C4-2B (cell line): Measurements from ENCODE around the gene SLC37A2.
"Not testable (repeated sequence)": the region's sequence is repeated elsewhere in the genome, so short reads cannot be mapped to it uniquely, and the experiment has no call there.

ENCODE experiments used
- H3K27ac ChIP-seq: fragments of 450-650 bp; 2 replicates; pipeline ENCODE4 v1.5.1; 2017
- ZFX ChIP-seq: fragments of 450-650 bp; IDR thresholded peaks from 2 replicates; pipeline ENCODE4 v1.6.1; 2017
- TF ChIP-seq, protein P1 (sequence below): fragments of 450-650 bp; conservative IDR thresholded peaks from 2 replicates; pipeline ENCODE4 v1.5.1; 2017; ENCODE audit warnings: mild to moderate bottlenecking

Gene SLC37A2

DNA sequence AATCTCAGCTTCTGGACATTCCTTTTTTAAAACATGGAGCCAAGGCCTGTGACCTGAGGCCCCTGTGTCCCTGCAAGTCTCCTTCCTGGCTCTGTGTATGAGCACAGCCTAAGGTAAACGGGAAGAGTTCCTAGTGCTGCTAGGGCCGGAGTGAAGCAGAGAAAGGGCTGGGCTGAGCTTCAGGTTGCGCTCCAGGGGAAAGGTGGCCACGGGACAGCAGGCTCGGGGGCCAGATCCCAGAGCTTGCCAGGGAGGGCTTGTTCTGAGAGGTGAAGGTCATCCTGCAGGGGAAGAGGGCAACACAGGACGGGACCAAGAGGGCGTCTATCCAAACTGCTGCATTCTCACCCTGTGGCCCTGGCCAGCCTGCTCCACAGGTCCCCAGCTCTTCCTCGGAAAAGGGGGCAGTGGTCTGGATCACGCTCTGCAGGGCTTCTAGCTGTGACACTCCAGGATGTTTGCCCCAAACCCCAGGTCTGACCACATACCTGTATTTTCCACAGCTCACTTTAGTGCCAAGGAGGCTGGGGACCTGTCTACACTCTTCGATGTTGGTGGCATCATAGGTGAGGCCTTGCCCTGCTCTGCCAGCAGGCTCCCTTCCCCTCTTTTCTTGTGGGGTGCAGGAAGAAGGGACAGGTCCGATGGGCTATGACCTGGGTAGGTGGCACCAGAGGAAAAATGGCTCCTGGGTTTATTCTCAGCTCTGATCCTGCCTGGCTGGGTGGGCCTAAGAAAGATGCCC, 20.4 kb downstream of the SLC37A2 start:
- TF ChIP-seq, protein P1, sequence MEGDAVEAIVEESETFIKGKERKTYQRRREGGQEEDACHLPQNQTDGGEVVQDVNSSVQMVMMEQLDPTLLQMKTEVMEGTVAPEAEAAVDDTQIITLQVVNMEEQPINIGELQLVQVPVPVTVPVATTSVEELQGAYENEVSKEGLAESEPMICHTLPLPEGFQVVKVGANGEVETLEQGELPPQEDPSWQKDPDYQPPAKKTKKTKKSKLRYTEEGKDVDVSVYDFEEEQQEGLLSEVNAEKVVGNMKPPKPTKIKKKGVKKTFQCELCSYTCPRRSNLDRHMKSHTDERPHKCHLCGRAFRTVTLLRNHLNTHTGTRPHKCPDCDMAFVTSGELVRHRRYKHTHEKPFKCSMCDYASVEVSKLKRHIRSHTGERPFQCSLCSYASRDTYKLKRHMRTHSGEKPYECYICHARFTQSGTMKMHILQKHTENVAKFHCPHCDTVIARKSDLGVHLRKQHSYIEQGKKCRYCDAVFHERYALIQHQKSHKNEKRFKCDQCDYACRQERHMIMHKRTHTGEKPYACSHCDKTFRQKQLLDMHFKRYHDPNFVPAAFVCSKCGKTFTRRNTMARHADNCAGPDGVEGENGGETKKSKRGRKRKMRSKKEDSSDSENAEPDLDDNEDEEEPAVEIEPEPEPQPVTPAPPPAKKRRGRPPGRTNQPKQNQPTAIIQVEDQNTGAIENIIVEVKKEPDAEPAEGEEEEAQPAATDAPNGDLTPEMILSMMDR = no peak
- TF ChIP-seq ZFX = no peak
- H3K27ac ChIP-seq = no peak overlapping the region

DNA sequence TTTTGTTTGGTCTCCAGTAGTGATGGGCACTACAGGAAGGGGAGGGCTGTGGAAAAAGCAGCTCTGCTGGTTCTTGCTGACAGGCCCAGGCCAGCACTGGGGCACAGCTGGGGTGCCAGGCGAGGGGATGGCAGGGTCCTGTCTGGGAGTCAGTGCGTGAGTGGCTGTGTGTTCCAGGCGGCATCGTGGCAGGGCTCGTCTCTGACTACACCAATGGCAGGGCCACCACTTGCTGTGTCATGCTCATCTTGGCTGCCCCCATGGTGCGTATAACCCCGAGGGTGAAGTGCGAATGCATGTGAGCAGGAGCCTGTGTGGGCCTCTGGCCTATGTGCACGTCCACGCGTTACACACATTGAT, 20.9 kb downstream of the SLC37A2 start:
- H3K27ac ChIP-seq = no peak overlapping the region
- no peak for TF ChIP-seq ZFX

DNA sequence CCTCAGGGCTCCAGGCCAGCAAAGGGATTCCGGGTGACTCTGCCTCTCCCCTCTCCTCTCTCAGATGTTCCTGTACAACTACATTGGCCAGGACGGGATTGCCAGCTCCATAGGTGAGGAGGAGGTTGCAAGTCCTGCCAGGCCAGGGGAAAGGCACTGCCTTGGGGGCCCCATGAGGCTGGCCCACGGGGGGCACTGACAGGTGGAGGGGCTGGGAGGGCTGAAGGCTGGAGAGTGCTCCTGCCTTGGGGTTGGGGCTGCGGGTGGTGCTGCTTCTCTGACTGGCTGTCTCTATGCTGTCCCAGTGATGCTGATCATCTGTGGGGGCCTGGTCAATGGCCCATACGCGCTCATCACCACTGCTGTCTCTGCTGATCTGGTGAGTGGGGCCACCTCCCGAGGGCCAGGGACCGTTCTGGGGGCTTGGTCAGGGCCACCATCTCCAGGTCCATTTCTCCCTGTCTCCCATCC, 21.7 kb downstream of the SLC37A2 start:
- TF ChIP-seq ZFX = no peak
- TF ChIP-seq, protein P1 = no peak
- no peak overlapping the region for H3K27ac ChIP-seq

DNA sequence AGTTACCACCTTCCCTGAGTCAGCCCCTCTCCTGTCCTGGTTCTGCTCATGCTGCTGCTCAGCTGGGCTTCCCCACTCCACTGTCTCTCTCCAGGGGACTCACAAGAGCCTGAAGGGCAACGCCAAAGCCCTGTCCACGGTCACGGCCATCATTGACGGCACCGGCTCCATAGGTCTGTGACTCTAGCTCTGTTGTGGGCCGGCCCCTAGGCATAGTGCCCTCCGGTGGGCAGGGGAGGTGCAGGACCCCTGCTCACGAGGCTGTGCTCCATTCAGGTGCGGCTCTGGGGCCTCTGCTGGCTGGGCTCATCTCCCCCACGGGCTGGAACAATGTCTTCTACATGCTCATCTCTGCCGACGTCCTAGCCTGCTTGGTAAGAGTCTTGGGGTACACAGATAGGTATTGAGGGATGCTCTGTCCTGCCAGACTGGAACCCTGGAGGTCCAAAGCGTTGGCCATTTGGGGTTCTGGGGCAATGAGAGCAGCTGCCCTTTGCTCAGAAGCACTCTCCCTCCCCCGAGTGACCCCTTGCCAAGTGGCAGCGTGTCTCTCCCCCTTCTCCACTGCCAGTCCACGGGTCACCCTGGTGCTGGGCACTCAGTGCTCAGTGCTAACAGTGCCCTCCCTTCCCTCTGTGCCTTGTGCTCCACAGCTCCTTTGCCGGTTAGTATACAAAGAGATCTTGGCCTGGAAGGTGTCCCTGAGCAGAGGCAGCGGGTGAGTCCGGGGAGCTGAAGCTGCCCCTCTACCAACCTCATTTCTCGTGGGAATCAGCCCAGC, 22.4 kb downstream of the SLC37A2 start:
- H3K27ac ChIP-seq = no peak overlapping the region
- TF ChIP-seq, protein P1 = no peak
- TF ChIP-seq ZFX = no peak

- TF ChIP-seq, protein P1 = no peak
- H3K27ac ChIP-seq = no peak overlapping the region
Measured at GRCh38 chr11:125086633-125087296, 23.7 kb downstream of the SLC37A2 start.

- TF ChIP-seq ZFX = no peak
- TF ChIP-seq, protein P1 = no peak
Measured at GRCh38 chr11:125088123-125088522, 25.0 kb downstream of the SLC37A2 start.

GRCh38 chr11:125088576-125089455, 25.7 kb downstream of the SLC37A2 start:
- no peak overlapping the region for H3K27ac ChIP-seq
- TF ChIP-seq ZFX = no peak
- TF ChIP-seq, protein P1 = no peak

More at GRCh38 chr11:125088123-125088522, 25.0 kb downstream of the SLC37A2 start:
- H3K27ac ChIP-seq = no peak overlapping the region

DNA sequence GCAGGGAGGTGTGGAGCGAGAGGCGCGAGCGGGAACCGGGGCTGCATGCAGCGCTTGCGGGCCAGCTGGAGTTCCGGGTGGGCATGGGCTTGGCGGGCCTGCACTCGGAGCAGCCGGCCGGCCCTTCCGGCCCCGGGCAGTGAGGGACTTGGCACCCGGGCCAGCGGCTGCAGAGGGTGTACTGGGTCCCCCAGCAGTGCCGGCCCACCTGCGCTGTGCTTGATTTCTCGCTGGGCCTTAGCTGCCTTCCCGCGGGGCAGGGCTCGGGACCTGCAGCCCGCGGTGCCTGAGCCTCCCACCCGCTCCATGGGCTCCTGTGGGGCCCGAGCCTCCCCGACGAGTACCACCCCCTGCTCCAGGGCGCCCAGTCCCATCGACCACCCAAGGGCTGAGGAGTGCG, 26.4 kb downstream of the SLC37A2 start:
- H3K27ac ChIP-seq = not testable (repeated sequence)

GRCh38 chr11:125090151-125090550, 27.0 kb downstream of the SLC37A2 start:
- not testable (repeated sequence) for H3K27ac ChIP-seq
